K562 treated with DMSO at 1 percent for 24 hours (cell line): ENCODE results near the gene CDK10. TPM values are rescaled to one million over a fixed set of nuclear protein-coding genes. Genes with fewer than 3 reads are reported as not detected.

Source experiments
- total RNA-seq: library from RNA; unstranded; fragments of 300-600 nt; gene quantifications from 2 replicates; pipeline ENCODE4 v1.2.3, GENCODE V29; 2022; ENCODE audit warnings: low read depth; ENCODE audit not compliant: insufficient read depth

Gene CDK10, protein sequence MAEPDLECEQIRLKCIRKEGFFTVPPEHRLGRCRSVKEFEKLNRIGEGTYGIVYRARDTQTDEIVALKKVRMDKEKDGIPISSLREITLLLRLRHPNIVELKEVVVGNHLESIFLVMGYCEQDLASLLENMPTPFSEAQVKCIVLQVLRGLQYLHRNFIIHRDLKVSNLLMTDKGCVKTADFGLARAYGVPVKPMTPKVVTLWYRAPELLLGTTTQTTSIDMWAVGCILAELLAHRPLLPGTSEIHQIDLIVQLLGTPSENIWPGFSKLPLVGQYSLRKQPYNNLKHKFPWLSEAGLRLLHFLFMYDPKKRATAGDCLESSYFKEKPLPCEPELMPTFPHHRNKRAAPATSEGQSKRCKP
- 25.9 and 38.1 TPM in 2 replicates for total RNA-seq

GRCh38 chr16:89686520-89687091 lies at the start of gene CDK10:
TSS of gene CDK10 (plus strand) at chr16:89686689. CDS start at chr16:89686711, 22 bp downstream.

DNA sequence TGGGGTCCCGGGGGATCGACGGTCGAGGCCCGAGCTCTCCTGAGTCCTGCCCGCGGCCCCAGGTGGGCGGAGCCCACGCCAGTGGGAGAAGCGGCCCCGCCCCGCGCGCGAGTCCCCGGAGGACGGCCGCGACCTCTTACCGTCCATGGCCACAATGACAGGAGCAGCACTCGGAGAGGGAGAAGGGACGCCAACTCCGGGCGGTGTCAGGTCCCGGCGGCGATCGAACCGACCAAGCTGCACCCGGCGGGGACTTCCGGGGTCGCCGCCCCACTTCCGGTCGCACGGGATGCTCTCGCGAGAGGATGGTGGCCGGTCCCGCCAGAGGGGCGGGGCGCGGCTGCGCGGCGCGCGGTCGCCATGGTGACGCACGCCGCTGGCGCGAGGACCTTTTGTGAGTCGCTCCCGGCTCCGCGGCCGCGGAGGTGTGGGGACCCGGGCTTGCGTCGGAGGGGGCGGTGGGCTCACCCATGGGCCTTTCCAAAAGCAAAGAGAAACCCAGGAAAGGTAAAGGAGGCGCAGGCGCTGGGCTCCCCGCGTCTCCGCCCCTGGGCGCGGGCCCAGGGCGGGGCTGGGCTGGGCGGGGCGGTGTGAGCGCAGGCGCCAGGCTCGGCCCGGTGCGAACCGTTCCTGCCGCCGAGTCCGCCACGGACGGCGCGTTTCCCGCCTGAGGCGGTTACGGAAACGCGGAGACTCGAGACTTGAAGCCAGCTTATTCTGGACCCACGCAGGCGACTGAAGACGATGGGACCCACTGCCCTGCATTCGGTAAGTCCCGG lies 28.9 kb upstream of the CDK10 start, which contains the start of the genes CHMP1A and SPATA33:
TSS of gene CHMP1A (minus strand) at position 267 of the 779 bp plus-strand sequence. CDS start at position 147, 120 bp downstream.
TSS of gene SPATA33 (plus strand) at position 395 of the 779 bp plus-strand sequence. CDS start at position 471, 76 bp downstream.

GRCh38 chr16:89701425-89702406 lies 15.2 kb downstream of the CDK10 start, which contains the start of gene SPATA2L:
TSS of gene SPATA2L (minus strand) at chr16:89701705. CDS start at chr16:89701232, 473 bp downstream.

DNA sequence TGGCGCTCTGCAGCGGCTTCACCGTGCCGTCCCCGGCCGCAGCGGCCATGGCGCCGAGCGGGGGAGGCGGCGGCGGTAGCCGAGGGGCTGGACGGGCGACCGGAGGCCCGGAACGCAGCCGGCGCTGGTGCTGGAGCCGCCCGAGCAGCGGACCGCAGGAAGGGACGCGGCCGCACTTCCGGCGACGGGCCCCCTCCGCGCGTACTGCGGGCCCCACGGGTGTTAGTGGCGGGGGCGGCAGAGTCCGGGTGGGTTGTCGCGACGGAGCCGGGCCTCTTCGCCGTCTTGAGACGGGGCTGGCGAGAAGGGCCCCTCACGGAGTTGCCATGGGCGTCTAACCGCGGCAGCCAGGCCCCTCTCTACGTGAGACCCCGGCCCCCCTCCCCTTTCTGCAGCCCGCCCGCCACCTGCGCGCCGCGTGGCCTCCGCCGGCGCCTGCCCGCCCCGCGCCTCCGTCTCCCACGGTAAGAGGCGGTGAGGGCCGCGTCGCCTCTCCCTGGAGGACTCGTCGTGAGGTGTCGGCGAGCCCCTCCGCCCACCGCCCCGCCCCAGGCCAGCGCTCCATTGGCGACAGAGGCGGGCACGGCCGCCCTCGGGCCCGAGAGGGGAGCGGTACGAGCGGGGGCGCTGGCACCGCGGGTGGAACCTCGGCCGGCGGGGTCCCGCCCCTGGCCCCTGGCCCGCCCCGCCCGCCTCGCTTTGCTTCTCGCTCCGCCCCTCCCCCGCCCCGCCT lies 34.5 kb downstream of the CDK10 start, which contains the start of the genes VPS9D1 and ZNF276:
TSS of gene VPS9D1 (minus strand) at position 86 of the 733 bp plus-strand sequence. CDS start at position 49, 37 bp downstream.
TSS of gene ZNF276 (plus strand) at position 725 of the 733 bp plus-strand sequence. CDS start 104 bp downstream, outside the sequence.

Other genes with a start within 250 kb of the CDK10 start
- 112 and 116 TPM in 2 replicates for gene ANKRD11, start 196.1 kb upstream of the CDK10 start, total RNA-seq
- 67.3 and 86.4 TPM in 2 replicates for gene SPG7, start 178.3 kb upstream of the CDK10 start, total RNA-seq
- gene RPL13, start 126.0 kb upstream of the CDK10 start, total RNA-seq = 12,285 and 13,919 TPM in 2 replicates
- gene CPNE7, start 110.9 kb upstream of the CDK10 start, total RNA-seq = 2.4 and 4.2 TPM in 2 replicates
- 1.6 TPM in 1 of 2 replicates, not detected in the other for gene DPEP1, start 73.0 kb upstream of the CDK10 start, total RNA-seq
- gene CHMP1A, start 29.0 kb upstream of the CDK10 start, total RNA-seq = 94.2 and 99.1 TPM in 2 replicates
- gene SPATA33, start 28.9 kb upstream of the CDK10 start, total RNA-seq = 9.0 and 9.8 TPM in 2 replicates
- 28.2 and 29.0 TPM in 2 replicates for gene SPATA2L, start 15.0 kb downstream of the CDK10 start, total RNA-seq
- 22.4 and 26.3 TPM in 2 replicates for gene VPS9D1, start 34.2 kb downstream of the CDK10 start, total RNA-seq
- gene ZNF276, start 34.8 kb downstream of the CDK10 start, total RNA-seq = 19.5 and 21.9 TPM in 2 replicates
- gene FANCA, start 130.0 kb downstream of the CDK10 start, total RNA-seq = 34.8 and 36.8 TPM in 2 replicates
- gene SPIRE2, start 141.8 kb downstream of the CDK10 start, total RNA-seq = 5.4 and 8.0 TPM in 2 replicates
- 111 and 127 TPM in 2 replicates for gene TCF25, start 186.9 kb downstream of the CDK10 start, total RNA-seq
- gene MC1R, start 232.2 kb downstream of the CDK10 start, total RNA-seq = 7.9 and 10.0 TPM in 2 replicates
- 34.1 and 38.8 TPM in 2 replicates for gene TUBB3, start 236.7 kb downstream of the CDK10 start, total RNA-seq